Measurements from ENCODE around the gene ARSB. TPM values are rescaled to one million over a fixed set of nuclear protein-coding genes. Genes with fewer than 3 reads are reported as not detected.

ARSB gene
- total and polyA plus RNA-seq, 2 donors (not counting 1 experiment from before 2014, with no cell fraction given): 4.6 to 9.8 TPM

DNA sequence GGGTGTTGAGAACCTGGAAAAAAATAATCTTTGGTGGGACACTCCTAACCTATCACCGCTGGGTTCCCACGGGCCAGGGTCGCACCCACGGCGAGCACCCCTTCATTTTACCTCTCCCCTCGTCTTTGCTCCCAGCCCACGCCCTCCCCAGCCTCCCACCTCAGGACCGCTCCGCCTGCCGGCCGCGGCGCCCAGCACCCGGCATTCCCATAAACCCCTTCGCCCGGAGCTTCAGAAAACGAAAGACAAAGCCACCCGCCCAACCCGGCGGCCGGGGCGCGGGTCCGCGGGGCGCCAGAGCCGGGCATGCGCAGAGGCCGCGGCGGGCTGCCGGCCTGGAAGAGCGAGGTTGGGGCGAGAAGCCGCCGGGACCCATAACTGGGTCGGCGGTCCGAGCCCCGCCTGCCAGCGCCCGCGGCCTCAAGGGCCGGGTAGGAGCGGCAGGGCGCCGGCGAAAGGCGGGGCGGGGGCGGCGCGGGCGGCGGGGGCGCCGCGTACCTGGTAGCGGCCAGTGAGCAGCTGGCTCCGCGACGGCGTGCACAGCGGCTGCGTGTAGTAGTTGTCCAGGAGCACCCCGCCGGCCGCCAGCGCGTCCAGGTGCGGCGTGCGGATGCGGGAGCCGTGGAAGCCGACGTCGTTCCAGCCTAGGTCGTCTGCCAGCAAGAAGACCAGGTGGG lies 533 bp downstream of the ARSB start:
- Histone ChIP-seq H3K4me3 (ENCODE audit: control extremely low read depth in 1 of 5, extremely low read depth in 1 of 5, insufficient read depth in 1 of 5, low read depth in 2 of 5, low read length in 4 of 5) (peak overlapping the region; percentile 44 to 85 (median 84)), H2AFZ (ENCODE audit: insufficient read depth, low read depth, low read length, poor library complexity, severe bottlenecking) (peak overlapping the region; percentile 96), H4K20me1 (ENCODE audit: control insufficient read depth, insufficient read depth, low read length, poor library complexity, severe bottlenecking) (no peaks in the 10 kb centered on the region), H3K9ac (ENCODE audit: low read length) (peak overlapping the region; percentile 78), H3K4me2 (replicated peaks; ENCODE audit: low read depth, low read length, poor library complexity, severe bottlenecking) (peak overlapping the region; percentile 79), H3K79me2 (ENCODE audit: control insufficient read depth, insufficient read depth, low read length) (peaks cover 18% of the 10 kb centered on the region), H3K27me3 (replicated peaks in 1 of 4; ENCODE audit: control extremely low read depth in 1 of 4, control insufficient read depth in 3 of 4, insufficient read depth in 4 of 4, low read length in 3 of 4) (no peaks in the 10 kb centered on the region), H3K4me1 (ENCODE audit: control insufficient read depth in 2 of 2, insufficient read depth in 2 of 2, low read length in 2 of 2) (peaks cover 18 to 24% of the 10 kb centered on the region in 2 donors), H3K27ac (ENCODE audit: low read length in 2 of 2) (peak overlapping the region; percentile 67 to 89), H3K9me3 (ENCODE audit: control extremely low read depth in 1 of 3, control insufficient read depth in 2 of 3, insufficient read depth in 1 of 3, low read length in 2 of 3) (no peaks in the 10 kb centered on the region), H3K36me3 (replicated peaks in 1 of 2; ENCODE audit: control extremely low read depth in 1 of 2, control insufficient read depth in 1 of 2, extremely low read depth in 1 of 2, insufficient read depth in 2 of 2, low read length in 1 of 2) (no peaks in the 10 kb centered on the region)
- no peaks in the 10 kb centered on the region for H3K27me3 Mint-ChIP-seq
- ChIA-PET POLR2A (interaction anchor here (0.5 to 1.4 kb wide), 11 partner anchors 147 to 1493 kb away, joined by 3 to 8 read pairs (median 4); partner anchors contain the start of genes AP3B1, JMY, SCAMP1 and WDR41), CTCF (interaction anchor here (0.6 to 4.6 kb wide), 13 partner anchors 11 to 624 kb away, joined by 3 to 41 read pairs (median 4); partner anchors contain the start of gene SCAMP1)
- peak overlapping the region; percentile 92 for H3K27ac Mint-ChIP-seq
- H3K4me1 Mint-ChIP-seq: peaks cover 43% of the 10 kb centered on the region
- ATAC-seq (ENCODE audit: low read depth) (peak; percentile 60), DNase-seq (peak; percentile 90)
- intact Hi-C loops (cut with micrococcal nuclease): loop anchor here (1.0 to 10.0 kb wide), 15 partner anchors 36 to 1950 kb away; partner anchors contain the start of genes AGGF1, AP3B1, BHMT and HOMER1
- TF ChIP-seq EZH2 (IDR thresholded peaks at IDR 0.05; ENCODE audit: borderline replicate concordance, insufficient read depth, low read depth, low read length, poor library complexity, severe bottlenecking): no peak
- TF ChIP-seq, protein P1, sequence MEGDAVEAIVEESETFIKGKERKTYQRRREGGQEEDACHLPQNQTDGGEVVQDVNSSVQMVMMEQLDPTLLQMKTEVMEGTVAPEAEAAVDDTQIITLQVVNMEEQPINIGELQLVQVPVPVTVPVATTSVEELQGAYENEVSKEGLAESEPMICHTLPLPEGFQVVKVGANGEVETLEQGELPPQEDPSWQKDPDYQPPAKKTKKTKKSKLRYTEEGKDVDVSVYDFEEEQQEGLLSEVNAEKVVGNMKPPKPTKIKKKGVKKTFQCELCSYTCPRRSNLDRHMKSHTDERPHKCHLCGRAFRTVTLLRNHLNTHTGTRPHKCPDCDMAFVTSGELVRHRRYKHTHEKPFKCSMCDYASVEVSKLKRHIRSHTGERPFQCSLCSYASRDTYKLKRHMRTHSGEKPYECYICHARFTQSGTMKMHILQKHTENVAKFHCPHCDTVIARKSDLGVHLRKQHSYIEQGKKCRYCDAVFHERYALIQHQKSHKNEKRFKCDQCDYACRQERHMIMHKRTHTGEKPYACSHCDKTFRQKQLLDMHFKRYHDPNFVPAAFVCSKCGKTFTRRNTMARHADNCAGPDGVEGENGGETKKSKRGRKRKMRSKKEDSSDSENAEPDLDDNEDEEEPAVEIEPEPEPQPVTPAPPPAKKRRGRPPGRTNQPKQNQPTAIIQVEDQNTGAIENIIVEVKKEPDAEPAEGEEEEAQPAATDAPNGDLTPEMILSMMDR (IDR thresholded peaks at IDR 0.05): no peak
- H3K4me3 Mint-ChIP-seq: peak overlapping the region; percentile 89
- no peaks in the 10 kb centered on the region for H3K9me3 Mint-ChIP-seq (ENCODE audit: insufficient read depth)
- under 1% methylated on average over 79 of the region's 79 CpGs for WGBS (ENCODE audit: insufficient coverage)
